Measurements from ENCODE around the gene AFP. TPM values are rescaled to one million over a fixed set of nuclear protein-coding genes. Genes with fewer than 3 reads are reported as not detected.

The AFP gene
- total and polyA plus RNA-seq, 2 of the 13 experiments (the other 11 are each of a cell fraction or from before 2014, with no cell fraction given): 9,434 to 13,105 TPM

DNA sequence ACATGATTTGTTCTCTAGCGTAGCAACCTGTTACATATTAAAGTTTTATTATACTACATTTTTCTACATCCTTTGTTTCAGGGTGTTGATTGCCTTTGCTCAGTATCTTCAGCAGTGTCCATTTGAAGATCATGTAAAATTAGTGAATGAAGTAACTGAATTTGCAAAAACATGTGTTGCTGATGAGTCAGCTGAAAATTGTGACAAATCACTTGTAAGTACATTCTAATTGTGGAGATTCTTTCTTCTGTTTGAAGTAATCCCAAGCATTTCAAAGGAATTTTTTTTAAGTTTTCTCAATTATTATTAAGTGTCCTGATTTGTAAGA is 29.5 kb upstream of the AFP start (continued):
- TF ChIP-seq, protein P1, sequence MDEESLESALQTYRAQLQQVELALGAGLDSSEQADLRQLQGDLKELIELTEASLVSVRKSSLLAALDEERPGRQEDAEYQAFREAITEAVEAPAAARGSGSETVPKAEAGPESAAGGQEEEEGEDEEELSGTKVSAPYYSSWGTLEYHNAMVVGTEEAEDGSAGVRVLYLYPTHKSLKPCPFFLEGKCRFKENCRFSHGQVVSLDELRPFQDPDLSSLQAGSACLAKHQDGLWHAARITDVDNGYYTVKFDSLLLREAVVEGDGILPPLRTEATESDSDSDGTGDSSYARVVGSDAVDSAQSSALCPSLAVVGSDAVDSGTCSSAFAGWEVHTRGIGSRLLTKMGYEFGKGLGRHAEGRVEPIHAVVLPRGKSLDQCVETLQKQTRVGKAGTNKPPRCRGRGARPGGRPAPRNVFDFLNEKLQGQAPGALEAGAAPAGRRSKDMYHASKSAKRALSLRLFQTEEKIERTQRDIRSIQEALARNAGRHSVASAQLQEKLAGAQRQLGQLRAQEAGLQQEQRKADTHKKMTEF (CRISPR knock-in tag; IDR thresholded peaks at IDR 0.05): no peak
- TF ChIP-seq, protein P2, sequence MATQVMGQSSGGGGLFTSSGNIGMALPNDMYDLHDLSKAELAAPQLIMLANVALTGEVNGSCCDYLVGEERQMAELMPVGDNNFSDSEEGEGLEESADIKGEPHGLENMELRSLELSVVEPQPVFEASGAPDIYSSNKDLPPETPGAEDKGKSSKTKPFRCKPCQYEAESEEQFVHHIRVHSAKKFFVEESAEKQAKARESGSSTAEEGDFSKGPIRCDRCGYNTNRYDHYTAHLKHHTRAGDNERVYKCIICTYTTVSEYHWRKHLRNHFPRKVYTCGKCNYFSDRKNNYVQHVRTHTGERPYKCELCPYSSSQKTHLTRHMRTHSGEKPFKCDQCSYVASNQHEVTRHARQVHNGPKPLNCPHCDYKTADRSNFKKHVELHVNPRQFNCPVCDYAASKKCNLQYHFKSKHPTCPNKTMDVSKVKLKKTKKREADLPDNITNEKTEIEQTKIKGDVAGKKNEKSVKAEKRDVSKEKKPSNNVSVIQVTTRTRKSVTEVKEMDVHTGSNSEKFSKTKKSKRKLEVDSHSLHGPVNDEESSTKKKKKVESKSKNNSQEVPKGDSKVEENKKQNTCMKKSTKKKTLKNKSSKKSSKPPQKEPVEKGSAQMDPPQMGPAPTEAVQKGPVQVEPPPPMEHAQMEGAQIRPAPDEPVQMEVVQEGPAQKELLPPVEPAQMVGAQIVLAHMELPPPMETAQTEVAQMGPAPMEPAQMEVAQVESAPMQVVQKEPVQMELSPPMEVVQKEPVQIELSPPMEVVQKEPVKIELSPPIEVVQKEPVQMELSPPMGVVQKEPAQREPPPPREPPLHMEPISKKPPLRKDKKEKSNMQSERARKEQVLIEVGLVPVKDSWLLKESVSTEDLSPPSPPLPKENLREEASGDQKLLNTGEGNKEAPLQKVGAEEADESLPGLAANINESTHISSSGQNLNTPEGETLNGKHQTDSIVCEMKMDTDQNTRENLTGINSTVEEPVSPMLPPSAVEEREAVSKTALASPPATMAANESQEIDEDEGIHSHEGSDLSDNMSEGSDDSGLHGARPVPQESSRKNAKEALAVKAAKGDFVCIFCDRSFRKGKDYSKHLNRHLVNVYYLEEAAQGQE (IDR thresholded peaks at IDR 0.05; ENCODE audit: borderline replicate concordance in 1 of 2, low read depth in 1 of 2, low read length in 2 of 2): 0 out of 4 replicates have a peak, but pooled peaks of 1 of the 2 experiments have one; percentile 35
- TF ChIP-seq ZFP82 (CRISPR knock-in tag; IDR thresholded peaks at IDR 0.05; ENCODE audit: borderline replicate concordance) (no peak), ZFP1 (CRISPR knock-in tag; IDR thresholded peaks at IDR 0.05) (no peak), ZNF776 (CRISPR knock-in tag; IDR thresholded peaks at IDR 0.05) (no peak), ZNF335 (CRISPR knock-in tag; IDR thresholded peaks at IDR 0.05) (no peak), PRPF4 (IDR thresholded peaks at IDR 0.05; ENCODE audit: low read depth, low read length, poor library complexity, severe bottlenecking) (no peak), ZNF572 (CRISPR knock-in tag; IDR thresholded peaks at IDR 0.05) (no peak), MED13 (CRISPR knock-in tag; IDR thresholded peaks at IDR 0.05) (no peak), MAFF (IDR thresholded peaks at IDR 0.05; ENCODE audit: low read depth, low read length) (peak; percentile 95), GABPA (IDR thresholded peaks at IDR 0.05; ENCODE audit: low read depth, low read length) (no peak), GABPA (CRISPR knock-in tag; IDR thresholded peaks at IDR 0.05; ENCODE audit: low read depth) (0 out of 2 replicates have a peak, but pooled peaks have one; percentile 16), GATA4 (IDR thresholded peaks at IDR 0.05; ENCODE audit: borderline replicate concordance, low read depth) (no peak), POLR2AphosphoS5 (IDR thresholded peaks at IDR 0.05; ENCODE audit: low read depth, low read length) (peak; percentile 83), ZNF501 (CRISPR knock-in tag; IDR thresholded peaks at IDR 0.05) (no peak), ARID2 (CRISPR knock-in tag; IDR thresholded peaks at IDR 0.05; ENCODE audit: borderline replicate concordance) (no peak), ZNF333 (CRISPR knock-in tag; IDR thresholded peaks at IDR 0.05; ENCODE audit: borderline replicate concordance) (no peak), ZZZ3 (CRISPR knock-in tag; IDR thresholded peaks at IDR 0.05; ENCODE audit: borderline replicate concordance) (no peak), ZSCAN20 (CRISPR knock-in tag; IDR thresholded peaks at IDR 0.05; ENCODE audit: borderline replicate concordance) (no peak)
- TF ChIP-seq, protein P3, sequence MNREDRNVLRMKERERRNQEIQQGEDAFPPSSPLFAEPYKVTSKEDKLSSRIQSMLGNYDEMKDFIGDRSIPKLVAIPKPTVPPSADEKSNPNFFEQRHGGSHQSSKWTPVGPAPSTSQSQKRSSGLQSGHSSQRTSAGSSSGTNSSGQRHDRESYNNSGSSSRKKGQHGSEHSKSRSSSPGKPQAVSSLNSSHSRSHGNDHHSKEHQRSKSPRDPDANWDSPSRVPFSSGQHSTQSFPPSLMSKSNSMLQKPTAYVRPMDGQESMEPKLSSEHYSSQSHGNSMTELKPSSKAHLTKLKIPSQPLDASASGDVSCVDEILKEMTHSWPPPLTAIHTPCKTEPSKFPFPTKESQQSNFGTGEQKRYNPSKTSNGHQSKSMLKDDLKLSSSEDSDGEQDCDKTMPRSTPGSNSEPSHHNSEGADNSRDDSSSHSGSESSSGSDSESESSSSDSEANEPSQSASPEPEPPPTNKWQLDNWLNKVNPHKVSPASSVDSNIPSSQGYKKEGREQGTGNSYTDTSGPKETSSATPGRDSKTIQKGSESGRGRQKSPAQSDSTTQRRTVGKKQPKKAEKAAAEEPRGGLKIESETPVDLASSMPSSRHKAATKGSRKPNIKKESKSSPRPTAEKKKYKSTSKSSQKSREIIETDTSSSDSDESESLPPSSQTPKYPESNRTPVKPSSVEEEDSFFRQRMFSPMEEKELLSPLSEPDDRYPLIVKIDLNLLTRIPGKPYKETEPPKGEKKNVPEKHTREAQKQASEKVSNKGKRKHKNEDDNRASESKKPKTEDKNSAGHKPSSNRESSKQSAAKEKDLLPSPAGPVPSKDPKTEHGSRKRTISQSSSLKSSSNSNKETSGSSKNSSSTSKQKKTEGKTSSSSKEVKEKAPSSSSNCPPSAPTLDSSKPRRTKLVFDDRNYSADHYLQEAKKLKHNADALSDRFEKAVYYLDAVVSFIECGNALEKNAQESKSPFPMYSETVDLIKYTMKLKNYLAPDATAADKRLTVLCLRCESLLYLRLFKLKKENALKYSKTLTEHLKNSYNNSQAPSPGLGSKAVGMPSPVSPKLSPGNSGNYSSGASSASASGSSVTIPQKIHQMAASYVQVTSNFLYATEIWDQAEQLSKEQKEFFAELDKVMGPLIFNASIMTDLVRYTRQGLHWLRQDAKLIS (CRISPR knock-in tag; IDR thresholded peaks at IDR 0.05): 0 out of 2 replicates have a peak, but pooled peaks have one; percentile 3
- TF ChIP-seq, protein P4, sequence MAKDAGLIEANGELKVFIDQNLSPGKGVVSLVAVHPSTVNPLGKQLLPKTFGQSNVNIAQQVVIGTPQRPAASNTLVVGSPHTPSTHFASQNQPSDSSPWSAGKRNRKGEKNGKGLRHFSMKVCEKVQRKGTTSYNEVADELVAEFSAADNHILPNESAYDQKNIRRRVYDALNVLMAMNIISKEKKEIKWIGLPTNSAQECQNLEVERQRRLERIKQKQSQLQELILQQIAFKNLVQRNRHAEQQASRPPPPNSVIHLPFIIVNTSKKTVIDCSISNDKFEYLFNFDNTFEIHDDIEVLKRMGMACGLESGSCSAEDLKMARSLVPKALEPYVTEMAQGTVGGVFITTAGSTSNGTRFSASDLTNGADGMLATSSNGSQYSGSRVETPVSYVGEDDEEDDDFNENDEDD (CRISPR knock-in tag; IDR thresholded peaks at IDR 0.05; ENCODE audit: borderline replicate concordance): no peak
